ENCODE results near the gene ST7L.

ST7L gene

DNA sequence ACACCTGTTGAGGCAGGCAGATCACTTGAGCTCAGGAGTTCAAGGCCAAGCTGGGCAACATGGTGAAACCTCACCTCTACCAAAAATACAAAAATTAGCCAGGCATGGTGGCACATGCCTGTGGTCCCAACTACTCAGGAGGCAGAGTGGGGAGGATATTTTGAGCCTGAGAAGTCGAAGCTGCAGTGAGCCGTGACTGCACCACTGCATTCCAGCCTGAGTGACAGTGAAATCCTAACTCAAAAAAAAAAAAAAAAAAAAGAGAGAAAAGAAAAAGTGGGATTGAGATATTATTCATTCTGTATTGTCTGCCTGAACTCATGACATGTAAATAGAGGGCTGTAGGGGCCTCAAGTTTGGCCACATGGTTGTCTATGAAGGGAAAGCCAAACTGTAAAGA is 72.9 kb downstream of the ST7L start:
- no peak for DNase-seq (ENCODE audit: low spot score)
- TF ChIP-seq CTCF (IDR thresholded peaks at IDR 0.05; ENCODE audit: extremely low read depth, missing control alignments): no peak

DNA sequence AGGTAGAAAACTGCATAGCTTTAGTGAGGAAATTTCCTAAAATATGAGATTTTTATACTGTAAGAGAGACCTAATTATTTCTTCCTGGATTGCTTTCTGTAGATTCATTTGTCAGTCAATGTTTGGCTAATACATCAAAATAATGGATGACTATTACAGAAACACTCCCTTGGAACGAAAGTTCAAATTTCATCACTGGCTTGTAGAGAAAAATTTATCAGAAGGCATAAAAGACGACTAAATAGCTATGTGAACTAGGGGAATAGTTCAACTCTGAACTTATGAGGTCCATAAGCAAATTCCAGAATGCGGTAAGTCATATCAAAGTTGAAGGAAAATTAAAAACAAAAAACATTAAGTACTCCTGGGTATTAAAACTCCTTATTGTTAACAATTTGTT is 74.2 kb downstream of the ST7L start:
- no peak for DNase-seq (ENCODE audit: low spot score)
- no peak for TF ChIP-seq CTCF (IDR thresholded peaks at IDR 0.05; ENCODE audit: extremely low read depth, missing control alignments)

- no peak for DNase-seq (ENCODE audit: low spot score)
- no peak for TF ChIP-seq CTCF (IDR thresholded peaks at IDR 0.05; ENCODE audit: extremely low read depth, missing control alignments)
Observed at GRCh38 chr1:112544011-112544688, 74.8 kb downstream of the ST7L start.

DNA sequence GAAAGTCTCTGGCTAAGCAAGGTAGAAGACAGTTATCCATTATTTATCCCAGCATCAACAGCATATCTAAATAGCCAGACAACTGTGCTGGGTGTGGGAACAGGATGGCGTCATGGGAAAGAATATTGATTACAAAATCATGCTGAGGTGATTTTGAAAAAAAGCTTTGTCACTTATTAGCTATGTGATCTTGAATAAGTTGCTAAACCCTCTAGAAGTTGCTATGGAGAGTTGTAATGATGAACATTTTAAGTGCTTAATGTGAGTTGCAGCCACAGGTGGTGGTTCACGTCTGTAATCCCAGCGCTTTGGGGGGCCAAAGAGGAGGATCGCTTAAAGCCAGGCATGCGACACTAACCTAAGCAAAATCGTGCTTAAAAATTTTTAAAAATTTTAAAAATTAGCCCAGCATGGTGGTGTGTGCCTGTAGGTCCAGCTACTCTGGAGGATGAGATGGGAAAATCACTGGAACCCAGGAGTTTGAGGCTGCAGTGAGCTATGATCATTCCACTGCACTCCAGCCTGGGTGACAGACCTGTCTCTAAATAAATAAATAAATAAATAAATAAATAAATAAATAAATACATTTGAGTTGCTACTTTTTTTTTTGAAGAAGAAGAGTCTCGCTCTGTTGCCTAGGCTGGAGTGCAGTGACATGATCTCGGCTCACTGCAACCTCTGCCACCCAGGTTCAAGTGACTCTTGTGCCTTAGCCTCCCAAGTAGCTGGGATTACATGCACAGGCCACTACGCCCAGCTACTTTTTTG is 76.6 kb downstream of the ST7L start:
- no peak for DNase-seq (ENCODE audit: low spot score)
- TF ChIP-seq CTCF (IDR thresholded peaks at IDR 0.05; ENCODE audit: extremely low read depth, missing control alignments): no peak

GRCh38 chr1:112541299-112541698 is 77.6 kb downstream of the ST7L start:
- DNase-seq (ENCODE audit: low spot score): no peak
- no peak for TF ChIP-seq CTCF (IDR thresholded peaks at IDR 0.05; ENCODE audit: extremely low read depth, missing control alignments)

DNA sequence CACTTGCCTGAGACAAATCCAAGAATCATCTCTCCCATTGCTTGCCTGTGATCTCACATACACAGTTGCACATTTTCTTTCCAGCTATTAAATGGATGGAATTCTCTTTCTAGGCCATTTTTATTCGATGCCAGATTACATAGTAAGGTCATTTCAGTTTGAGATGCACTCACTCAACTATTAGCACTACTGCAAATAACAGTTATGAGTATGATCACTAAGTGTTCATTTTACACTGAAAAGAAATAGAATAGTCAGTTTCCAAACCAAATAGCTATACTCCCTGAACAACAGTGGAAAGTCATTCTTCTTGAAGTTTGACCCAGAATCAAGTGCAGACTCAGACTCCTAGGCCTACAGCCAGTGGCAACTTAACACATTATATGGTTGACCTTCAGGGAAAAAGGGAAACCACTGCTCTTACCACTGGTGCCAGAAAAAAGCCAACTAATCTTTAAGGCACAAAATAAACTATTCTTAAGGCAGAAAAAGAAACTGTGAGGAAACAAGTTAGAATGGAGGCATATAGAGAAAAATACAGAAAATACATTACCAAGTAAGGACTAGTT is 78.6 kb downstream of the ST7L start:
- DNase-seq (ENCODE audit: low spot score): no peak
- TF ChIP-seq CTCF (IDR thresholded peaks at IDR 0.05; ENCODE audit: extremely low read depth, missing control alignments): no peak

GRCh38 chr1:112538883-112539282 is 80.1 kb downstream of the ST7L start:
- TF ChIP-seq CTCF (IDR thresholded peaks at IDR 0.05; ENCODE audit: extremely low read depth, missing control alignments): no peak
- DNase-seq (ENCODE audit: low spot score): no peak

All from GM20000 (cell line).